Measurements from ENCODE around the gene CRIP2.
A peak's percentile ranks its signal among the peaks of the same experiment; 100 is the strongest.

The CRIP2 gene

GRCh38 chr14:105465209-105466031 lies 9.2 kb upstream of the CRIP2 start:
- no peak for DNase-seq

GRCh38 chr14:105466531-105467248 lies 7.9 kb upstream of the CRIP2 start:
- no peak for DNase-seq

GRCh38 chr14:105467249-105467941 lies 7.2 kb upstream of the CRIP2 start:
- no peak for DNase-seq

DNA sequence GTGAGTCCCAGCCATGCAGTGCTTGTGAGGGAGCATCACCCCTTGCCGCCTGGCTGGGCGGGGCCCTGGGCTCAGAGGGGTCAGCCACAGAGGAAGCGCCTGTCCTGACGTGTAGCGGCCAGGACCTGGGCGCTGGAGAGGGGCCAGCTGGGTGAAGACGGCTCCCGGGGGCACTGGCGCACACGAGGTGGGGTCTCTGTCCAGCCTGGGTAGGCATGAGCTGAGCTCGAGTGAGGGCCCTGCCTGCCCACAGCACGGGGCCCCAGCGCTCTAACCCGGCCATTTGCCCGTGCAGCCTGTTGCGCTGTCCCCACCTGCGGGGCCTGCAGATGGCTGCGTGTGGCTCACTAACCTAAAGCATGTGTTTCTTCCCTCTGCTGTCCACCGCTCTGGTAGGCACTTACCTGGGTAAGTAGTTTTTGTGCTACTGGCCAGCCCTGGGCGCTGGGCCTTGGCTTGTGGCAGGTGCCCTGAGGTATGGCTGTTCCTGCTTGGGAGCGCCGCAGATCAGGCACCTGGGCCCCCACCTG lies 6.6 kb upstream of the CRIP2 start:
- no peak for DNase-seq

GRCh38 chr14:105468621-105469241 lies 5.9 kb upstream of the CRIP2 start:
- no peak for DNase-seq

DNA sequence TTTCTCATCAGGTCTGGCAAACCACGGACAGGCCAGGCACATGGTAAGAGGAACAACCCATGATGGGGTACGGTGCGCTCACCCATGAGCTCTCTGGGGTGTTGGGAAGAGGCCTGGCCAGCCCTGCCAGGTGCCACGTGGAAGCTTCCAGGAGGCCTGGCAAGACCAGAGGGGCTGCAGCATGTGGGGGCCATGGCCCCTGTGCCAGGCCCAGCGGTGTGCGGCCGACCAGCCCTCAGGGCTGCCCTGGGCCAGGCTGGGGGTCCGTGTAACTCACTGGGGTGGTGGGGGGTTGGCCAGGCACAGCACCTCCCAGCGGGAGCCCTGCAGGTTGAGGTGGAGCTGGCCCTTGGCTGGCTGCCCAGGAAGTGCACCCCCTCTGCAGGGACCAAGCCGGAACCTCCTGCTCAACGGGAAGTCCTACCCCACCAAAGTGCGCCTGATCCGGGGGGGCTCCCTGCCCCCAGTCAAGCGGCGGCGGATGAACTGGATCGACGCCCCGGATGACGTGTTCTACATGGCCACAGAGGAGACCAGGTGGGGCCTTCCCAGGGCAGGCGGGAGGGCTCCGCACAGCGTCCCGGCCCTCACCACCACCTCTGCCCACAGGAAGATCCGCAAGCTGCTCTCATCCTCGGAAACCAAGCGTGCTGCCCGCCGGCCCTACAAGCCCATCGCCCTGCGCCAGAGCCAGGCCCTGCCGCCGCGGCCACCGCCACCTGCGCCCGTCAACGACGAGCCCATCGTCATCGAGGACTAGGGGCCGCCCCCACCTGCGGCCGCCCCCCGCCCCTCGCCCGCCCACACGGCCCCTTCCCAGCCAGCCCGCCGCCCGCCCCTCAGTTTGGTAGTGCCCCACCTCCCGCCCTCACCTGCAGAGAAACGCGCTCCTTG lies 4.9 kb upstream of the CRIP2 start:
- DNase-seq = no peak

DNA sequence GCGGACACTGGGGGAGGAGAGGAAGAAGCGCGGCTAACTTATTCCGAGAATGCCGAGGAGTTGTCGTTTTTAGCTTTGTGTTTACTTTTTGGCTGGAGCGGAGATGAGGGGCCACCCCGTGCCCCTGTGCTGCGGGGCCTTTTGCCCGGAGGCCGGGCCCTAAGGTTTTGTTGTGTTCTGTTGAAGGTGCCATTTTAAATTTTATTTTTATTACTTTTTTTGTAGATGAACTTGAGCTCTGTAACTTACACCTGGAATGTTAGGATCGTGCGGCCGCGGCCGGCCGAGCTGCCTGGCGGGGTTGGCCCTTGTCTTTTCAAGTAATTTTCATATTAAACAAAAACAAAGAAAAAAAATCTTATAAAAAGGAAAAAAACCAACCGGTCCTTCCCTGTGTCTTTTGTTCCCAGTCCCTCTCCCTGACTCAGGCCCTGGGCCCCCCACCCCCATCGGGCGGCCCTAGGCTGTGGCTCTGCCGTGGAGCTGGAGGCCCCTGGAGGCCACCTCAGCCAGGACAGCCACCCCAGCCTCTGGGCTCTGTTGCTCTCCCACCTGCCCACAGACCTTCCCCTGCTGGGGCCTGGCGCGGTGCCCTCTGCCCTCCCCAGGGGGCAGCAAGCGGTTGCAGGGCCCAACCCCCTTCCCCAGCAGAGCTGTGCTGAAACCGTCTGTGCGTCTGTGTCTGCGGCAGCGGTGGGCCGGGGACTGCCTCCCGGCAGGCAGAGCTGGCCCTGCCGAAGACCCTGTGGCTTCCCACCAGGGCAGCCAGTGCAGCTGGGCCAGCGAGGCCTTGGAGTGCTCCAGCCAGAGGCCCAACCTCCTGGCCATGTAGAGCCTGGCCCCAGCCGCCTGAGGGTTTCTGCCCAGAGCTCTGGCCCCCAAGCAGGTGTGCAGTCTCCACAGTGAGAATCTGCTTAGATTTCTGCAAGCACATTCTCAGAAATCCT lies 4.0 kb upstream of the CRIP2 start:
- DNase-seq = no peak

- no peak for DNase-seq
Measured at GRCh38 chr14:105471297-105471821, 3.3 kb upstream of the CRIP2 start.

DNA sequence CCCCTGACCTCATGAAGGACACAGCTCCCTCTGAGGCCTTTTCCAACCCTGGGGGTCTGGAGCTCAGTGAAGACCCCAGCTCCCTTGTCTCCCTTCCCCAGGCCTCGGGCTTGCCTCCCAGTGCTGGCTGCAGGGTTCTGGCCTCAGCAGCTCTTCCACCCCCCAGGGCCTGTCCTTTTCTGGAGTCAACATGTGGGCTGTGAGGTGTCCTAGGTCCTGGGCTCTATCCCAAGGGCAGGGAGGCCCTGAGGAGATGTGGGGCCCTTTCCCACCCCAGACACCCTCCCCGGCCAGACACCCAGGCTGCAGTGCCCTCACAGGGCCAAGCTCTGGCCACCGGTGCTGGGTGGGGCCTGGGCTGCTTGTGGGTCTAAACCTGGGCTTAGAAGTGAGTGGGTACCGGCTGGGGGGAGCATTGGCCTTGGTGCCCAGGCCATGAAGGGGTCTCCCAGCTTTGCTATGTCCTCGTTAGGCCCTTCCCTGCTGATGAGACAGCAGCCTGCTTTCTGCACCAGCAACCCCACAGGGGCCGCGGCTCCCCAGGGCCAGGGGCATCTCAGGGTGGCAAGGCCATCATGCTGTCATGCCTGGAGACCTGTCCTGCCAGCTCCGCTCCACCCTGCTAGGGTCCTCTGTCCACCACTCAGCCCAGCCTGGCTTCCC lies 2.7 kb upstream of the CRIP2 start:
- DNase-seq = no peak

- no peak for DNase-seq
Measured at GRCh38 chr14:105472486-105472991, 2.1 kb upstream of the CRIP2 start.

DNA sequence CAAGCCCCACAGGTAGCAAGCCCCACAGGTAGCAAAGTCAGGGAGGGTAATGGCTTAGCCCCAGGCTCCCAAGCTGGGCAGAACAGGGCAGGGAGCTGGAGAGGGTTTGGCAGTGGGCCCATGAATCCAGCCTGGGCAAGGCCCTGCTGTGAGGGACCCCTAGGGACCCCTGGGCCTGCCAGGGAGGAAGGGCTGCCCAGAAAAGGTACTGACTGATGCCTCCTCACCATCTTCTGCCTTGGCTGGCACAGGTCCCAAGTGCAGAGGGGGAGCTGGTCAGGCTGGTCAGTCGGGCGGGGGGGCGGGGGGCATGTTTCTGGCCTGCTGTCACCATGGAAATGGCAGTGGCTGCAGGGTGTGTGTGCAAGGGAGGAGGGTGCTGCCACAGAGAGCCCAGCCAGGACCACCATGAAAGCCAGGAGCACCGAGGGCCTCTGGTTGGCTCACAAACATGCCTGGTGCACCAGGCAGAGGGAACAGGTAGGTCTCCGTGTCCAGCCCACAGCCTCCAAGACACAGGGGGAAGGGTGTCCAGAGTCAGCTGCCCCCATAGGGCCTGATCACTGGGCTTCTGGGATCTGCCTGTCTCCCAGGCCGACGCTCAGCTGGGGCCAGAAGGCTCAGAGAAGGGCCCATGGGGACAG lies 1.5 kb upstream of the CRIP2 start:
- DNase-seq = no peak

DNA sequence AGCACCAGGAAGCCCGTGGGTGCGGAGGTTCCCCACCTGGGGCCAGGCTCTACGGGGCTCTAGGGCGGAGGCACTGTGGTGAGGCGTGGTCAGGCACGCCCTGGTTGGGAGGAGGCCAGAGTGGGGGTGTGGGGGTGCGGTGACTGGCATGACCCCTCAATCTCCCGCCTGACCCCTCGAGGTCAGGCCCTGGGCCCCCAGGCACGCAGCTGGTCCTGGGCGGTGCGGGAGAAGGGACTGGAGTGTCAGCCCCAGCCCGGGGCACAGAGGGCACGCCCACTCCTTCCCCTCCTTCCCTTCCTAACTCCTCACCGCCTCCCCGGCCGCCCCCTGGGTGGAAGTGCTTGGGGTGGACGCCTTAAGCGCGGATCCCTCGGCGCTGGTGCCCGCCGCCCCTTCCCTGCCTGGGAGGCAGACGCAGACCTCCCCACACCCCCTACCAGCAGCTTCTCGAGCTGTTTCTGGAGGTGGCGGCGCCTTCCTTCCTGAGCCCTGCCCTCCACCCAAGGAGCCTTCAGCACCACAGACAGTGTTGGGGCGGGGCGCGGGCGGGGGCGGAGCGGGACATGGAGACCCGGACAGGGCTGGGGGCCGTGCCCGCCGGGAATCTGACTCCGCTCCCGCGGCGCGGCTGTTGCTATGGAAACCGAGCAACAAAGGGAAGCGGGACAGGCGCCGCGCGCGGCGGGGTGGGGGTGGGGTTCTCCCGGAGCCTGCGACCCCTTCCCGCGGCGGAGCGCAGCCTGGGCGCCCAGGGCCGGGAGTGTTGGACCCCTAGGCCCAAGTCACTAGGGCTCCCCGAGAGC lies 741 bp upstream of the CRIP2 start:
- peak; percentile 48 for DNase-seq

DNA sequence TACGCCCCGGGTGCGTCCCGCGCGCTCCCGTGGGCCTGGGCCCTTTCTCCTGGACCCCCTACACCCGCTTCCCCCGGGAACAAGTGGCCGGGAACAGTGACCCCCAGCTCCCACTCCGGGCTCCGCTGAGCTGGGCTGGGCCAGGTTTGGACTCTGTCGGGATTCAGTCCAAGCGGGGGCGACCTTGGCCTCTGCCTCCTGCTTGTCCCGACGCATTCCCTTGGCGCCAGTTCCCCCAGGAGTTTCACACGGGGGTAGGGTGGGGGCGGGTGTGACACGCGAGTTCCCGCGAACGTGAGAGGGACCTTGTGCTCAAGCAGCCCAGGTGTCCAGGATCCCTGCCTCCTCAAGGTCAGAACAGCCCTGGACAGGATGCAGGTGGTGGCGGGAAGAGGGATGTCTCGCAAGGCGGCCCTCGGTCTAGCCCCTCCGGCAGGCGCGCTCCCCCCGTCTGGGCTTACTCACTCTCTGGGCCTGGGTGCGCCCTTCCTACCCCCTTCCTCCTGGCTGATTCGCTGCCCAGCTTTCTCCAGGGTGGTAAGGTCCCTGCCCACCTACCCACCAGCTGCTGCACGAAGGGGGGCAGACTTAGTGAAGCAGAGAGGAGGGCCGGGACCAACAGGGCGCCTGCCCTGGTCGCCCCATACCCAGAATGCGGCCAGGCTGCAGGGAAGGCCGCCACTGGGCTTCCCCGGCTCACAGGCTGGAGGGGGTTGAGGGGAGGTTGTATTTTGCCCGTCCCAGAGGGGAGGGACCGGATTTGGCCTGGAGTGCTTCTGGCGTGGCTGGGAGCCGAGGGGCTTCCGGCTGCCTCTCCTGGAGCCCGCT lies 862 bp downstream of the CRIP2 start:
- no peak for DNase-seq

GRCh38 chr14:105476097-105476830 lies 1.6 kb downstream of the CRIP2 start:
- DNase-seq = no peak

GRCh38 chr14:105476831-105477659 lies 2.4 kb downstream of the CRIP2 start:
- DNase-seq = no peak
